ENCODE data around the gene MRPL4. TPM values are rescaled to one million over a fixed set of nuclear protein-coding genes. Genes with fewer than 3 reads are reported as not detected.
"Not testable (repeated sequence)": the region's sequence is repeated elsewhere in the genome, so short reads cannot be mapped to it uniquely, and the experiment has no call there.

The MRPL4 gene
- total RNA-seq, 1 experiment from 2014 or later, result 137 TPM

GRCh38 chr19:10227026-10227971, 24.7 kb upstream of the MRPL4 start:
- in situ Hi-C loops (cut with HindIII; ENCODE audit: low sequenced_read_pairs), result no loop called here
- DNase-seq (ENCODE audit: low spot score), result peak; percentile 17

GRCh38 chr19:10228393-10228792, 23.6 kb upstream of the MRPL4 start:
- no peak for DNase-seq (ENCODE audit: low spot score)
- in situ Hi-C loops (cut with HindIII; ENCODE audit: low sequenced_read_pairs), result no loop called here

GRCh38 chr19:10228920-10229319, 23.1 kb upstream of the MRPL4 start:
- in situ Hi-C loops (cut with HindIII; ENCODE audit: low sequenced_read_pairs), result no loop called here
- peak; percentile 25 for DNase-seq (ENCODE audit: low spot score)

- no peak for DNase-seq (ENCODE audit: low spot score)
- in situ Hi-C loops (cut with HindIII; ENCODE audit: low sequenced_read_pairs), result no loop called here
Observed at GRCh38 chr19:10230173-10230860, 21.7 kb upstream of the MRPL4 start.

- DNase-seq (ENCODE audit: low spot score), result peak; percentile 25
- in situ Hi-C loops (cut with HindIII; ENCODE audit: low sequenced_read_pairs), result no loop called here
Observed at GRCh38 chr19:10230861-10231611, 21.0 kb upstream of the MRPL4 start, which contains the start of gene S1PR2. Gene S1PR2 (minus strand): TSS chr19:10231331. CDS start chr19:10224905, 6,426 bp downstream.

GRCh38 chr19:10231612-10232228, 20.3 kb upstream of the MRPL4 start:
- in situ Hi-C loops (cut with HindIII; ENCODE audit: low sequenced_read_pairs), result no loop called here

GRCh38 chr19:10233946-10234345, 18.1 kb upstream of the MRPL4 start:
- no peak for DNase-seq (ENCODE audit: low spot score)
- in situ Hi-C loops (cut with HindIII; ENCODE audit: low sequenced_read_pairs), result no loop called here

More at GRCh38 chr19:10231612-10232228, 20.3 kb upstream of the MRPL4 start:
- no peak for DNase-seq (ENCODE audit: low spot score)

- no peak for DNase-seq (ENCODE audit: low spot score)
- in situ Hi-C loops (cut with HindIII; ENCODE audit: low sequenced_read_pairs), result no loop called here
Observed at GRCh38 chr19:10235003-10235402, 17.0 kb upstream of the MRPL4 start.

GRCh38 chr19:10235409-10235808, 16.6 kb upstream of the MRPL4 start:
- in situ Hi-C loops (cut with HindIII; ENCODE audit: low sequenced_read_pairs), result not testable (repeated sequence)

GRCh38 chr19:10237702-10238101, 14.3 kb upstream of the MRPL4 start:
- no peak for DNase-seq (ENCODE audit: low spot score)

More at GRCh38 chr19:10235409-10235808, 16.6 kb upstream of the MRPL4 start:
- not testable (repeated sequence) for DNase-seq (ENCODE audit: low spot score)

GRCh38 chr19:10238172-10238783, 13.7 kb upstream of the MRPL4 start:
- in situ Hi-C loops (cut with HindIII; ENCODE audit: low sequenced_read_pairs), result no loop called here
- no peak for DNase-seq (ENCODE audit: low spot score)

More at GRCh38 chr19:10237702-10238101, 14.3 kb upstream of the MRPL4 start:
- in situ Hi-C loops (cut with HindIII; ENCODE audit: low sequenced_read_pairs), result no loop called here

GRCh38 chr19:10241826-10242449, 10.1 kb upstream of the MRPL4 start:
- in situ Hi-C loops (cut with HindIII; ENCODE audit: low sequenced_read_pairs); DNase-seq (ENCODE audit: low spot score): not testable (repeated sequence)

GRCh38 chr19:10243606-10244005, 8.4 kb upstream of the MRPL4 start:
- no peak for DNase-seq (ENCODE audit: low spot score)
- in situ Hi-C loops (cut with HindIII; ENCODE audit: low sequenced_read_pairs), result no loop called here

- in situ Hi-C loops (cut with HindIII; ENCODE audit: low sequenced_read_pairs), result no loop called here
- DNase-seq (ENCODE audit: low spot score), result no peak
Observed at GRCh38 chr19:10245189-10245939, 6.7 kb upstream of the MRPL4 start.

- in situ Hi-C loops (cut with HindIII; ENCODE audit: low sequenced_read_pairs), result no loop called here
- DNase-seq (ENCODE audit: low spot score), result no peak
Observed at GRCh38 chr19:10246511-10246910, 5.5 kb upstream of the MRPL4 start.

GRCh38 chr19:10252707-10253106, 693 bp downstream of the MRPL4 start:
- in situ Hi-C loops (cut with HindIII; ENCODE audit: low sequenced_read_pairs), result no loop called here
- DNase-seq (ENCODE audit: low spot score), result no peak

- in situ Hi-C loops (cut with HindIII; ENCODE audit: low sequenced_read_pairs), result no loop called here
- no peak for DNase-seq (ENCODE audit: low spot score)
Observed at GRCh38 chr19:10254244-10254643, 2.2 kb downstream of the MRPL4 start.

All from G401 (cell line).